SK-N-SH (cell line): ENCODE measurements around the gene EIF1AY. TPM values are rescaled to one million over a fixed set of nuclear protein-coding genes. Genes with fewer than 3 reads are reported as not detected.

Source experiments
- CTCF ChIA-PET: fragments of 300-600, 350-600 bp; formaldehyde crosslinking; extraction: SDS; loops from one replicate; lab custom pipeline; 2021; lab: Yijun Ruan, JAX
- POLR2A ChIA-PET: fragments of 350-600 bp; sonication (Branson Sonifier 250); formaldehyde crosslinking; extraction: SDS; loops from one replicate; lab custom pipeline; 2020; ENCODE audit warnings: antibody characterized with exemption, inconsistent platforms; lab: Yijun Ruan, JAX
- DNase-seq: peaks from one replicate; pipeline ENCODE4 v3.0.0; 2012
- H2AFZ ChIP-seq: fragments of 200-600 bp; sonication (generic); 2 replicates; pipeline ENCODE4 v1.8.1; 2016; ENCODE audit warnings: antibody characterized with exemption, mild to moderate bottlenecking, low read depth
- H3F3A ChIP-seq: fragments of 200-600 bp; sonication (generic); replicated peaks from 2 replicates; pipeline ENCODE3; 2016; ENCODE audit warnings: antibody characterized with exemption, mild to moderate bottlenecking; ENCODE audit not compliant: insufficient read depth
- H3K27ac ChIP-seq, 2 experiments: fragments of 200-500 bp in 1 of 2; fragments of 200-600 bp in 1 of 2; sonication (Bioruptor generic) in 1 of 2; sonication (generic), shearing (Covaris generic) in 1 of 2; 2 replicates each; pipeline versions ENCODE4 v1.5.1 to v1.6.1; 2014 to 2016; ENCODE audit warnings: low read depth in 2 of 2, inconsistent platforms in 1 of 2, low read length in 1 of 2, mild to moderate bottlenecking in 1 of 2, mixed read lengths in 1 of 2
- H3K27me3 ChIP-seq: fragments of 200-600 bp; sonication (generic), shearing (Covaris generic); 2 replicates; pipeline ENCODE4 v1.6.1; 2016; ENCODE audit warnings: mixed run types; ENCODE audit not compliant: insufficient read depth
- H3K36me3 ChIP-seq, 2 experiments: fragments of 200-500 bp in 1 of 2; fragments of 200-600 bp in 1 of 2; sonication (Bioruptor generic) in 1 of 2; sonication (generic) in 1 of 2; replicated peaks in 1 of 2; 2 replicates each; pipeline versions ENCODE3 to v1.5.1; 2014 to 2016; ENCODE audit warnings: low read length in 1 of 2, mild to moderate bottlenecking in 1 of 2; ENCODE audit not compliant: insufficient read depth in 2 of 2, control insufficient read depth in 1 of 2
- H3K4me1 ChIP-seq, 2 experiments: fragments of 200-500 bp in 1 of 2; fragments of 200-600 bp in 1 of 2; sonication (Bioruptor generic) in 1 of 2; sonication (generic), shearing (Covaris generic) in 1 of 2; 2 replicates each; pipeline versions ENCODE4 v1.5.1 to v1.6.1; 2014 to 2016; ENCODE audit warnings: low read depth in 1 of 2, low read length in 1 of 2, mixed run types in 1 of 2; ENCODE audit not compliant: insufficient read depth in 2 of 2, control insufficient read depth in 1 of 2
- H3K4me2 ChIP-seq: fragments of 200-600 bp; sonication (generic), shearing (Covaris generic); 2 replicates; pipeline ENCODE4 v1.6.1; 2017; ENCODE audit warnings: mixed run types
- H3K4me3 ChIP-seq, 2 experiments: fragments of 200-500 bp in 1 of 2; fragments of 200-600 bp in 1 of 2; sonication (Bioruptor generic) in 1 of 2; sonication (generic), shearing (Covaris generic) in 1 of 2; 2 replicates each; pipeline versions ENCODE4 v1.5.1 to v1.8.1; 2014 to 2016; ENCODE audit warnings: low read depth in 2 of 2, inconsistent platforms in 1 of 2, low read length in 1 of 2, mild to moderate bottlenecking in 1 of 2, mixed read lengths in 1 of 2, moderate library complexity in 1 of 2
- H3K79me2 ChIP-seq: fragments of 200-600 bp; sonication (generic); 2 replicates; pipeline ENCODE4 v1.8.1; 2017; ENCODE audit warnings: mild to moderate bottlenecking; ENCODE audit not compliant: insufficient read depth
- H3K9ac ChIP-seq: fragments of 200-600 bp; sonication (generic); 2 replicates; pipeline ENCODE4 v1.6.1; 2017; ENCODE audit warnings: mixed run types
- H3K9me2 ChIP-seq: fragments of 200-600 bp; sonication (generic); 2 replicates; pipeline ENCODE4 v1.6.1; 2017; ENCODE audit warnings: mixed run types
- H3K9me3 ChIP-seq: fragments of 200-600 bp; sonication (generic); 2 replicates; pipeline ENCODE4 v1.6.1; 2017; ENCODE audit warnings: mixed run types, mild to moderate bottlenecking, moderate library complexity
- H4K20me1 ChIP-seq: fragments of 200-600 bp; sonication (generic); 2 replicates; pipeline ENCODE4 v1.6.1; 2017; ENCODE audit warnings: mild to moderate bottlenecking, mixed run types; ENCODE audit not compliant: insufficient read depth
- ELF1 ChIP-seq: IDR thresholded peaks from 2 replicates; pipeline ENCODE4 v1.4.0; 2012
- EP300 ChIP-seq, 2 experiments: IDR thresholded peaks; 2 replicates each; pipeline versions ENCODE4 v1.4.0 to v1.6.1; 2012; ENCODE audit warnings: borderline replicate concordance in 1 of 2, low read depth in 1 of 2, low read length in 1 of 2
- EZH2phosphoT487 ChIP-seq: fragments of 200-600 bp; sonication (generic); IDR thresholded peaks from 2 replicates; pipeline ENCODE4 v1.6.1; 2017; ENCODE audit warnings: low read depth, mixed run types, mild to moderate bottlenecking, antibody characterized with exemption, moderate library complexity, borderline replicate concordance
- FOSL2 ChIP-seq: IDR thresholded peaks from 2 replicates; pipeline ENCODE4 v1.4.0; 2012; ENCODE audit warnings: low read depth, mild to moderate bottlenecking, moderate library complexity, borderline replicate concordance
- FOXM1 ChIP-seq: IDR thresholded peaks from 2 replicates; pipeline ENCODE4 v1.4.0; 2012; ENCODE audit warnings: low read depth, mild to moderate bottlenecking
- GATA2 ChIP-seq: sonication (generic); formaldehyde crosslinking; IDR thresholded peaks from 2 replicates; pipeline ENCODE4 v1.5.0; 2020; ENCODE audit warnings: mild to moderate bottlenecking, missing genetic modification reagents
- NRF1 ChIP-seq: IDR thresholded peaks from 2 replicates; pipeline ENCODE4 v1.6.1; 2012; ENCODE audit warnings: low read depth, mild to moderate bottlenecking, low read length
- RCOR1 ChIP-seq: fragments of 150-350 bp; IDR thresholded peaks from 2 replicates; pipeline ENCODE4 v1.6.1; 2017; ENCODE audit warnings: antibody characterized with exemption, low read length
- RFX5 ChIP-seq: IDR thresholded peaks from 2 replicates; pipeline ENCODE4 v1.6.1; 2012; ENCODE audit warnings: mild to moderate bottlenecking, improper control_type of control experiment, low read length
- SIN3A ChIP-seq: IDR thresholded peaks from 2 replicates; pipeline ENCODE4 v1.6.1; 2012; ENCODE audit warnings: low read depth, mild to moderate bottlenecking, low read length, moderate library complexity, borderline replicate concordance
- SMC3 ChIP-seq: IDR thresholded peaks from 2 replicates; pipeline ENCODE4 v1.6.1; 2012; ENCODE audit warnings: low read depth, low read length, improper control_type of control experiment
- TCF12 ChIP-seq: IDR thresholded peaks from 2 replicates; pipeline ENCODE4 v1.4.0; 2012
- WGBS: methylation state at CpG from one replicate; pipeline ENCODE4 v1.1.6; 2017; ENCODE audit warnings: low lambda C conversion rate; 5-methylcytosine and 5-hydroxymethylcytosine counted together
- polyA plus RNA-seq, 3 experiments: library from polyadenylated mRNA; depleted of rRNA; stranded (reverse); fragments of >200 nt; gene quantifications; 2 replicates each; pipeline ENCODE4 v1.2.3, GENCODE V29; 2012
- TF ChIP-seq, protein P1 (sequence below): IDR thresholded peaks from 2 replicates; pipeline ENCODE4 v1.6.1; 2012; ENCODE audit warnings: mild to moderate bottlenecking, low read depth, low read length, moderate library complexity
- TF ChIP-seq, protein P2 (sequence below): IDR thresholded peaks from 2 replicates; pipeline ENCODE4 v1.4.0; 2012; ENCODE audit warnings: low read depth, borderline replicate concordance
- TF ChIP-seq, protein P3 (sequence below): IDR thresholded peaks from 2 replicates; pipeline ENCODE4; 2012
- TF ChIP-seq, protein P4 (sequence below): fragments of 200-600 bp; sonication (generic); IDR thresholded peaks from 2 replicates; pipeline ENCODE4 v1.6.1; 2017; ENCODE audit warnings: antibody characterized with exemption, mild to moderate bottlenecking, moderate library complexity

EIF1AY gene
- polyA plus RNA-seq, 1 of the 3 experiments (the other 2 are of a cell fraction): not detected

DNA sequence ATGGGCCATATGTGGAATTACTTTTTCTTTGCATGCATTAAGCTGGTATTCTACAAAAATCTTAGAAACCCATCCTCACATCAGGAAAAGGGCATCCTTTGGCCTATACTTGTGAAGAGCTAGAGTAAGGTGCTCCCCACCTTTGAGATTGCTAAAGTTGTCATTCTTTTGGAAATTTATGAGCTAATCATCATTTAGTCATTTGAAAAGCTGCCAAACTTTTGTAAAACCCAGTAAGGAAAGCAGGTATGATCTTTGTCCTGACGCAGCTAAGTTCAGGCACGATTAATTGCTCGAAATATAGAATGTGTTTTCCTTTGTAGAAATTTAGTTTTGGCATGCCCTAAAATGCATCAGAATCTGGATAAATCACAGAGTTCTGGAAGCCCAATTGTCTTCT is 2.6 kb downstream of the EIF1AY start:
- Histone ChIP-seq H3K4me2 (no peak overlapping the region), H4K20me1 (no peaks in the 10 kb centered on the region), H3K9me3 (no peaks in the 10 kb centered on the region), H3K4me3 (no peak overlapping the region), H3K79me2 (no peaks in the 10 kb centered on the region), H3K9ac (no peak overlapping the region), H3K36me3 (no peaks in the 10 kb centered on the region), H3K27me3 (no peaks in the 10 kb centered on the region), H3F3A (no peaks in the 10 kb centered on the region), H2AFZ (no peak overlapping the region), H3K27ac (no peak overlapping the region), H3K9me2 (no peaks in the 10 kb centered on the region), H3K4me1 (no peaks in the 10 kb centered on the region)
- no peak for DNase-seq
- TF ChIP-seq, protein P1, sequence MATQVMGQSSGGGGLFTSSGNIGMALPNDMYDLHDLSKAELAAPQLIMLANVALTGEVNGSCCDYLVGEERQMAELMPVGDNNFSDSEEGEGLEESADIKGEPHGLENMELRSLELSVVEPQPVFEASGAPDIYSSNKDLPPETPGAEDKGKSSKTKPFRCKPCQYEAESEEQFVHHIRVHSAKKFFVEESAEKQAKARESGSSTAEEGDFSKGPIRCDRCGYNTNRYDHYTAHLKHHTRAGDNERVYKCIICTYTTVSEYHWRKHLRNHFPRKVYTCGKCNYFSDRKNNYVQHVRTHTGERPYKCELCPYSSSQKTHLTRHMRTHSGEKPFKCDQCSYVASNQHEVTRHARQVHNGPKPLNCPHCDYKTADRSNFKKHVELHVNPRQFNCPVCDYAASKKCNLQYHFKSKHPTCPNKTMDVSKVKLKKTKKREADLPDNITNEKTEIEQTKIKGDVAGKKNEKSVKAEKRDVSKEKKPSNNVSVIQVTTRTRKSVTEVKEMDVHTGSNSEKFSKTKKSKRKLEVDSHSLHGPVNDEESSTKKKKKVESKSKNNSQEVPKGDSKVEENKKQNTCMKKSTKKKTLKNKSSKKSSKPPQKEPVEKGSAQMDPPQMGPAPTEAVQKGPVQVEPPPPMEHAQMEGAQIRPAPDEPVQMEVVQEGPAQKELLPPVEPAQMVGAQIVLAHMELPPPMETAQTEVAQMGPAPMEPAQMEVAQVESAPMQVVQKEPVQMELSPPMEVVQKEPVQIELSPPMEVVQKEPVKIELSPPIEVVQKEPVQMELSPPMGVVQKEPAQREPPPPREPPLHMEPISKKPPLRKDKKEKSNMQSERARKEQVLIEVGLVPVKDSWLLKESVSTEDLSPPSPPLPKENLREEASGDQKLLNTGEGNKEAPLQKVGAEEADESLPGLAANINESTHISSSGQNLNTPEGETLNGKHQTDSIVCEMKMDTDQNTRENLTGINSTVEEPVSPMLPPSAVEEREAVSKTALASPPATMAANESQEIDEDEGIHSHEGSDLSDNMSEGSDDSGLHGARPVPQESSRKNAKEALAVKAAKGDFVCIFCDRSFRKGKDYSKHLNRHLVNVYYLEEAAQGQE: no peak
- TF ChIP-seq, protein P2, sequence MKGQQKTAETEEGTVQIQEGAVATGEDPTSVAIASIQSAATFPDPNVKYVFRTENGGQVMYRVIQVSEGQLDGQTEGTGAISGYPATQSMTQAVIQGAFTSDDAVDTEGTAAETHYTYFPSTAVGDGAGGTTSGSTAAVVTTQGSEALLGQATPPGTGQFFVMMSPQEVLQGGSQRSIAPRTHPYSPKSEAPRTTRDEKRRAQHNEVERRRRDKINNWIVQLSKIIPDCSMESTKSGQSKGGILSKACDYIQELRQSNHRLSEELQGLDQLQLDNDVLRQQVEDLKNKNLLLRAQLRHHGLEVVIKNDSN: no peak
- TF ChIP-seq FOXM1 (no peak), SMC3 (no peak), RCOR1 (no peak), TCF12 (no peak), FOSL2 (no peak), ELF1 (no peak), NRF1 (no peak)
- POLR2A ChIA-PET: no interaction called here
- CTCF ChIA-PET: no interaction called here
- WGBS: no CpG with 5 or more reads among the region's 3 CpGs

DNA sequence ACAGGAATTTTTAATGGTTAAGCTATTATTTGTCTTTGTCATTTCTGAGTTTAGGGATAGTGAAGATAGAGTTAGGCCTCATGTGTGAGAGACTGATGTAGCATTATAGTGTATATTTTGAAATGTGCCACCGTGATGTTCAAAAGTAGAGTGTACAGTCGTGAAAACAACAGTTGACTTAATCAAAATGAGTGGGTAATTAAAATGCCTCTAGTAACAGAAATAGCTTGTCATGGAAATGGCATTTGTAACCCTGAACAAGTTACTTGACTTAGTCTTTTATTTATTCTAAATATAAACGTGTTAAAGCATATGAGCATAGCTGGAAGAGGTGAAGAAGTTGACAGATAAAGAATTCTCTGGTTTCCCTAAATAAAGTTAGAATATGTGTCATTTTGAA is 6.1 kb downstream of the EIF1AY start:
- Histone ChIP-seq H3K9ac (no peak overlapping the region), H3K9me2 (no peaks in the 10 kb centered on the region), H3F3A (no peaks in the 10 kb centered on the region), H4K20me1 (no peaks in the 10 kb centered on the region), H3K4me3 (no peak overlapping the region), H3K27ac (no peak overlapping the region), H3K79me2 (no peaks in the 10 kb centered on the region), H3K9me3 (no peaks in the 10 kb centered on the region), H3K36me3 (no peaks in the 10 kb centered on the region), H3K4me1 (no peaks in the 10 kb centered on the region), H3K4me2 (no peak overlapping the region), H2AFZ (no peak overlapping the region), H3K27me3 (no peaks in the 10 kb centered on the region)
- ChIA-PET POLR2A (no interaction called here), CTCF (no interaction called here)
- no CpG with 5 or more reads among the region's 3 CpGs for WGBS
- no peak for DNase-seq
- TF ChIP-seq, protein P3, sequence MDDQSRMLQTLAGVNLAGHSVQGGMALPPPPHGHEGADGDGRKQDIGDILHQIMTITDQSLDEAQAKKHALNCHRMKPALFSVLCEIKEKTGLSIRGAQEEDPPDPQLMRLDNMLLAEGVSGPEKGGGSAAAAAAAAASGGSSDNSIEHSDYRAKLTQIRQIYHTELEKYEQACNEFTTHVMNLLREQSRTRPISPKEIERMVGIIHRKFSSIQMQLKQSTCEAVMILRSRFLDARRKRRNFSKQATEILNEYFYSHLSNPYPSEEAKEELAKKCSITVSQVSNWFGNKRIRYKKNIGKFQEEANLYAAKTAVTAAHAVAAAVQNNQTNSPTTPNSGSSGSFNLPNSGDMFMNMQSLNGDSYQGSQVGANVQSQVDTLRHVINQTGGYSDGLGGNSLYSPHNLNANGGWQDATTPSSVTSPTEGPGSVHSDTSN: no peak
- TF ChIP-seq GATA2 (CRISPR knock-in tag): no peak
- TF ChIP-seq, protein P1: no peak
- no peak for TF ChIP-seq SIN3A
- TF ChIP-seq FOSL2: no peak
- TF ChIP-seq EZH2phosphoT487: no peak
- TF ChIP-seq, protein P2: no peak
- TF ChIP-seq RFX5: no peak
- TF ChIP-seq, protein P4, sequence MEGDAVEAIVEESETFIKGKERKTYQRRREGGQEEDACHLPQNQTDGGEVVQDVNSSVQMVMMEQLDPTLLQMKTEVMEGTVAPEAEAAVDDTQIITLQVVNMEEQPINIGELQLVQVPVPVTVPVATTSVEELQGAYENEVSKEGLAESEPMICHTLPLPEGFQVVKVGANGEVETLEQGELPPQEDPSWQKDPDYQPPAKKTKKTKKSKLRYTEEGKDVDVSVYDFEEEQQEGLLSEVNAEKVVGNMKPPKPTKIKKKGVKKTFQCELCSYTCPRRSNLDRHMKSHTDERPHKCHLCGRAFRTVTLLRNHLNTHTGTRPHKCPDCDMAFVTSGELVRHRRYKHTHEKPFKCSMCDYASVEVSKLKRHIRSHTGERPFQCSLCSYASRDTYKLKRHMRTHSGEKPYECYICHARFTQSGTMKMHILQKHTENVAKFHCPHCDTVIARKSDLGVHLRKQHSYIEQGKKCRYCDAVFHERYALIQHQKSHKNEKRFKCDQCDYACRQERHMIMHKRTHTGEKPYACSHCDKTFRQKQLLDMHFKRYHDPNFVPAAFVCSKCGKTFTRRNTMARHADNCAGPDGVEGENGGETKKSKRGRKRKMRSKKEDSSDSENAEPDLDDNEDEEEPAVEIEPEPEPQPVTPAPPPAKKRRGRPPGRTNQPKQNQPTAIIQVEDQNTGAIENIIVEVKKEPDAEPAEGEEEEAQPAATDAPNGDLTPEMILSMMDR: no peak
- no peak for TF ChIP-seq EP300 (IDR thresholded peaks at IDR 0.05; ENCODE audit: borderline replicate concordance in 1 of 2, low read depth in 1 of 2, low read length in 1 of 2)
